HG02763 (cell line): ENCODE data around the gene PDK4.
"Not testable (repeated sequence)": the region's sequence is repeated elsewhere in the genome, so short reads cannot be mapped to it uniquely, and the experiment has no call there.

ENCODE experiments used
- ATAC-seq: cut with Tn5 transposase; IDR thresholded peaks from one replicate; pipeline ENCODE4 v1.9.1; 2021; ENCODE audit warnings: mild to moderate bottlenecking, moderate library complexity; ENCODE audit not compliant: unreplicated experiment

Gene PDK4

DNA sequence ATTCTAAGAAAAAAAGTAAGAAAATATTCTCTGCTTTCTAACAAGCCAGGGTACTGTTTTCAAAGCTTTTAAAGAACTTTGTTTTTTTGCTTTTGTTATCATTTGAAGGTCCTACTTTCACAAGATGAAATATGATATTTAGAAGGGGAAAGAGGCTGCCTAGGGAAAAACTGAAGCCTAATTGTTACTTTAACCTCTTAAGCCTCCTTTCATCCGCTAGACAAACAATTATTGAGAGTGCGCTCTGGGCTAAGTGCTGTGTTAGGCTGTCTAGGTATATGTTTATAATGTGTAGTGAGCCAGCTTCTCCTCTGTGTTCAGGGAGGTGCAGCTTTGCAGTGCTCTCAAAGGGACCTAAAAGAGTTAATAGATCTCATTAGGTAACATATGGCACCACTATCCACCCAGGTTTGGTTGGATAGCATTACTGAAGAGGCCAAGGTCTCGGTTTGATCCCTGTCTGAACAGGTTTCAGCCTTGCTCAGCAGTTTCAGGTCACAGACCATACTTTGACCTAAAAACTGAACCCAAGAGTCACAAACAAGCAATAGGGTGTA is 17.9 kb downstream of the PDK4 start:
- no peak for ATAC-seq

- no peak for ATAC-seq
Observed at GRCh38 chr7:95577137-95577536, 19.2 kb downstream of the PDK4 start.

GRCh38 chr7:95569720-95570119 is 26.6 kb downstream of the PDK4 start:
- ATAC-seq = no peak

DNA sequence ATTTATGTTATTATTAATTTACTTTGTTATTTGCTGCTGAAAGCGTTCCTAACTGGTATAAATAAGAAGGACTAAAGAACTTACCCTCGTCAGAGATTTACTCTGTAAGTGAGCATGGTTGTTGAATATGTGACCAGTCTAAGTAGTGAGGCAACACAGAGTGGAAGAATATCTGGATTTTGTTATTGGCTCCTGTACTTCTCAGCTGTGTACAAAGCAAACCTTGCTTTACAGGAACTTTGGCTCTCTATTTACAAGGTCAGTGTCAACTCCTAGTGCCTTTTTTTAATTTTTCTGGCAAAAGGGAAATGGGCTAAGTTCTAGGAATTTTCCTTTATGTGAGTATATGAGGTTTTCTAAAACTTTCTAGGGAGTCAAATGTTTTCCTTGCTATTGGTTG is 35.6 kb downstream of the PDK4 start:
- ATAC-seq = no peak

GRCh38 chr7:95558864-95559263 is 37.5 kb downstream of the PDK4 start:
- ATAC-seq = no peak

DNA sequence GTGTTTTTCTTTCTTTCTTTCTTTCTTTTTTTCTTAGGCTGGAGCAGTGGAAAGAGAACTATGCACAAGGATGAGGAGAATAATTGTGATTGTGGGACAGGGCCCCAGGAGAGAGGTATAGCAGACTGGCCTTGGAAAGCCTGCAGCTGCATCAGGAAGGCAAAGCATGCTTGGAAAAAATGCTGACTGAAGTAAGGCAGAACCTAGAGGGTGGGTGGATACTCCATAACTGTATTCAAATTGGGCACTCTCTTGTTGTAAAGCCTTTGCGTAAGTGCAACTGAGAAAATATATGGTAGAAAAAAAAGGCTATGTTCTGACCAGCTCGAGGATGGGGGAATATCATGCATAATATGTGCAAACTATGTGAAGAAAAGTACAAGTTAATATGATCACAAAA is 39.5 kb downstream of the PDK4 start:
- no peak for ATAC-seq

DNA sequence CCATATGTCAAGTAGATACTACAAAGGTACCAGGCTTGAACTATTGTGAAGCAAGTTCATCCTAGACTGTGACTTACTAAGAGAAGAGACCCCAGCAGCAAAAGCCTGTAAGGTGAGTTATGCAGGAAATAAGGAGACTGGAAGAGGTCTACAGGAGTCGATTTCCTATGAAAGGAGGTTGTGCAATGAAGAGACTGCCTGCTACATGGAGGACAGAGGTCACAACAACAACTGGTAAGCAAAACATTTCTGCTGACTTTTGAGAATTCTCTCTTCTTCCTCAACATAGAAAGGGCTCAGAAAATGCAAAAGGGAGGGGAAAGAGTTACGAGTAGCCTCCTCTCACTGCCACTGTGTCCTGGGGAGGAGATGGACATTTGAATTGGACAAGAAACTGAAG is 42.4 kb downstream of the PDK4 start:
- no peak for ATAC-seq

DNA sequence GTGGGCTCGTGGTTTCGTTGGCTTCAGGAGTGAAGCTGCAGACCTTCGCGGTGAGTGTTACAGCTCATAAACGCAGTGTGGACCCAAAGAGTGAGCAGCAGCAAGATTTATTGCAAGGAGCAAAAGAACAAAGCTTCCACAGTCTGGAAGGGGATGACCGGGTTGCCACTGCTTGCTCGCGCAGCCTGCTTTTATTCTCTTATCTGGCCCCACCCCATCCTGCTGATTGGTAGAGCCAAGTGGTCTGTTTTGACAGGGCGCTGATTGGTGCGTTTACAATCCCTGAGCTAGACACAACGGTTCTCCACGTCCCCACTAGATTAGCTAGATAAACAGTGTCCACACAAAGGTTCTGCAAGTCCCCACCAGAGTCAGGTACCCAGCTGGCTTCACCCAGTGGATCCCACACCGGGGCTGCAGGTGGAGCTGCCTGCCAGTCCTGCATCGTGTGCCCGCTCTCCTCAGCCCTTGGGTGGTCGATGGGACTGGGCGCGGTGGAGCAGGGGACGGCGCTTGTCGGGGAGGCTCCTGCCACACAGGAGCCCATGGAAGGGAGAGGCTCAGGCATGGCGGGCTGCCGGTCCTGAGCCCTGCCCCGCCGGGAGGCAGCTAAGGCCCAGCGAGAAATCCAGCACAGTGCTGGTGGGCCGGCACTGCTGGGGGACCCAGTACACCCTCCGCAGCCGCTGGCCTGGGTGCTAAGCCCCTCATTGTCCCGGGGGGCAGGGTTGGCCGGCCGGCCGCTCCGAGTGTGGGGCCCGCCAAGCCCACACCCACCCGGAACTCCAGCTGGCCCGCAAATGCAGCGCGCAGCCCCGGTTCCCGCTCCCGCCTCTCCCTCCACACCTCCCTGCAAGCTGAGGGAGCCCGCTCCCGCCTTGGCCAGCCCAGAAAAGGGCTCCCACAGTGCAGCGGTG is 44.0 kb downstream of the PDK4 start:
- ATAC-seq = not testable (repeated sequence)

- ATAC-seq = no peak
Observed at GRCh38 chr7:95550546-95550945, 45.8 kb downstream of the PDK4 start.

DNA sequence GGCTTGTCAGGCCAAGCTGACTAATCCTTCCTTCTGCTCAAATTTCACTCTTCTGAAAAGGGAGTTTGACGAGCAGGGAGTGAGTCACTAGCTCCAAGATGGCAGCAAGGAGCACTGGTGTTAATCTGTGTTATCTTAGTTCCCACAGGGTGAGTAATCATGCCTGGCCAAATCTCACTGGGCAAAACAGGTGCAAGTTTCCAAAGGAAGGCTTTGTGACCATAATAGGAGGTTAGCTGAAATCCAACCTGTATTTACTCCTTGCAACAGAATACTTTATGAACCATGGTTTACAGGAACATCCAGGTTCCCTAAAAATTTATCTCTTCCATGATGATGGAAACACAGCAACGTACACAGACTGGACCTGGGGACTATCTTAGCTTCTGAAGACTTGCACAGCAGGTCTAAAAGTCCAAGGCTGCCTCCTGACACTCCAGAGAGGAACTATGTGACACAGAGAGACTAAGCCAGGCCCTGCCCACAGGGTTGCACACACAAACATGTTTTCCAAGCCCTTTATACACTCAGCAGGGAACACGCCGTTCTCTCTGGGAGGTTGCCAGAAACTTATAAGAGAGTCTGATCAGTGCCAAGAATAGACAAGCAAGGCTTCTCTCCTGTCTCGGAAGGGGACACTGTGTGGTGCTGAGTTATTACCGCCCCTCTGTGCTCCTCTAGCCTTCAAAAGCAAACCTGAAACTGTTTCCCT is 46.3 kb downstream of the PDK4 start:
- ATAC-seq = no peak

- no peak for ATAC-seq
Observed at GRCh38 chr7:95547361-95548348, 48.7 kb downstream of the PDK4 start.

- no peak for ATAC-seq
Observed at GRCh38 chr7:95546647-95547046, 49.7 kb downstream of the PDK4 start.

DNA sequence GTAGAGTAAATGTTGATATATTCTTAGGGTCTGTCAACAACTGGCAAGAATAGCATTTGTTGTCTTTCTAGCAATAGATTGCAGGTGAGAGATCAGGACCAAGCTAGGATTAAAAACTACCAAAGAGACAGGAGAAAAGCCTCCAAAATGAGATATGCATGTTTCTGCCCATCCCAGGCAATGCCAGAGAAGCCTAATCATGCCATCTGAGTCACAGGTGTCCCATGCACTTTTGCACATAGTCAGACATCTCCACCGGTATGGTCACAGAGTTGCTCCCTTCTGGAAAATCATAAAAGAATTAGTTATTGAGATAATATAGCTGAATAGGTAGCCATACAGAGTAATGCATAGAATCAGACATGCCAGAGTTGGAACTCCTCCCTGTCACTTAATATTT is 50.6 kb downstream of the PDK4 start:
- ATAC-seq = no peak

GRCh38 chr7:95545007-95545615 is 51.2 kb downstream of the PDK4 start:
- no peak for ATAC-seq

DNA sequence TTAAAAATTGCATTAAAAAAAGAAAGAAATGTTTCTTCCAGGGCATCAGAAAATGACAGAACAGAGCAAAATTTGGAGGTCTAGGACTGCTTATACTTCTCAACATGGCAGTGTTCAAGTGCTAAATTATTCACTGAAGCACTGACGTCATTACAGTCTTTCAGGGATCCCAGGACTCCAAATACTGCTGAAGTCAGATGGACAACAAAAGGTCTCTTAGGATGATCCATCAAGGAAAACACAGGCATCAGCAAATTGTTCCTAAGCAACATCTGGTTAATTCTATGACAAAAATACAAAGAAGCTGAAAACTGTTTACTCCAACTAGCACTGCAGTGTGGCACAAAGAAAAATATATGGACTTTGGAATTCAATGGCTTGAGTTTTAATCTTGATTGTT is 52.1 kb downstream of the PDK4 start:
- no peak for ATAC-seq

GRCh38 chr7:95543312-95543711 is 53.0 kb downstream of the PDK4 start:
- no peak for ATAC-seq

GRCh38 chr7:95540366-95540765 is 56.0 kb downstream of the PDK4 start:
- ATAC-seq = no peak

DNA sequence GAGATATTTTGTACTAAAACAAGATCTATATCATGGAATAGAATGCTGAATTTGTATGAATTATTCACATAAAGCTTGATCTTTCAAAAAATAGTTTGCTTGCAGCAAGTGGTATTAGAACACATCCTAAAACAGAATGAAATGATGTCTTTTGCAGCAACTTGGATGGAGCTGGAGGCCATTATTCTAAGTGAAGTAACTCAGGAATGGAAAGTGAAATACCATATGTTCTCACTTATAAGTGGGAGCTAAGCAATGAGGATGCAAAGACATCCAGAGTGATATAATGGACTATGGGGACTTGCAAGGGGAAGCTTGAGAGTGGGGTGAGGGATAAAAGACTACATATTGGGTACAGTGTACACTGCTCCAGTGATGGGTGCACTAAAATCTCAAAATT is 56.9 kb downstream of the PDK4 start:
- no peak for ATAC-seq

DNA sequence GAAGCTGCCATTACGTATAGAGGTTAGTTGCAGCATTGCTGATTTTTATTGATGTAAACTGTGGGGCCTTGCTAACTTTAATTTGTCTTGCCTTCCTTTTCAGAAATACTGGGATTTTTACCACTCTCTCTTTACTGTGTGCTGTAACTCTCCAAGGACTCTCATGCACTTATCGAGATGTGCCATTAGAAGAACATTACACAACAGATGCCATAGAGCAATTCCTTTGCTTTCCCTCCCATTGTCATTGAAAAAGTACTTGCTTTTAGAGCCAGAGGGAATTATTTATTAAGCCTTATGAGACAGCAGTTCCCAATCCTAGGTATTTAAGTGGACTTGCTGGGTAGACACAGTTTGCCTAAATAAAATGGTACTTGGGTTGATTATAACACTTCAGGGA is 58.8 kb downstream of the PDK4 start:
- no peak for ATAC-seq

- no peak for ATAC-seq
Observed at GRCh38 chr7:95536656-95537311, 59.5 kb downstream of the PDK4 start.
